GM19468 (cell line): ENCODE data around the gene CAMK1.
A peak's percentile ranks its signal among the peaks of the same experiment; 100 is the strongest.

Experiments used
- ATAC-seq: cut with Tn5 transposase; IDR thresholded peaks from one replicate; pipeline ENCODE4 v1.9.1; 2021; ENCODE audit warnings: mild to moderate bottlenecking, moderate library complexity, moderate number of reproducible peaks; ENCODE audit not compliant: unreplicated experiment; ENCODE audit errors: extremely low read depth

CAMK1 gene

GRCh38 chr3:9794400-9794799 is 24.7 kb upstream of the CAMK1 start:
- no peak for ATAC-seq

- no peak for ATAC-seq
These were observed 23.5 kb upstream of the CAMK1 start for GRCh38 chr3:9793161-9793781.

GRCh38 chr3:9792405-9793160 is 22.8 kb upstream of the CAMK1 start, which contains the start of the genes ARPC4 and TADA3:
Gene ARPC4 (plus strand): TSS chr3:9793082. CDS start chr3:9793122, 40 bp downstream.
Gene TADA3 (minus strand): TSS chr3:9792473. CDS start chr3:9791466, 1,007 bp downstream.
- ATAC-seq: peak; percentile 62

- no peak for ATAC-seq
These were observed 22.1 kb upstream of the CAMK1 start for GRCh38 chr3:9791790-9792404.

GRCh38 chr3:9791127-9791526 is 21.4 kb upstream of the CAMK1 start:
- ATAC-seq: no peak

- no peak for ATAC-seq
These were observed 18.0 kb upstream of the CAMK1 start for GRCh38 chr3:9787714-9788113.

- no peak for ATAC-seq
These were observed 17.3 kb upstream of the CAMK1 start for GRCh38 chr3:9786825-9787669.

- ATAC-seq: no peak
These were observed 16.5 kb upstream of the CAMK1 start for GRCh38 chr3:9786209-9786739.

- no peak for ATAC-seq
These were observed 15.9 kb upstream of the CAMK1 start for GRCh38 chr3:9785602-9786001.

GRCh38 chr3:9784965-9785364 is 15.2 kb upstream of the CAMK1 start:
- ATAC-seq: no peak

GRCh38 chr3:9783954-9784353 is 14.2 kb upstream of the CAMK1 start:
- no peak for ATAC-seq

- no peak for ATAC-seq
These were observed 13.0 kb upstream of the CAMK1 start for GRCh38 chr3:9782770-9783169.

GRCh38 chr3:9781978-9782603 is 12.3 kb upstream of the CAMK1 start:
- ATAC-seq: no peak

- ATAC-seq: no peak
These were observed 11.8 kb upstream of the CAMK1 start for GRCh38 chr3:9781551-9781950.

GRCh38 chr3:9780910-9781309 is 11.2 kb upstream of the CAMK1 start:
- no peak for ATAC-seq

GRCh38 chr3:9780458-9780812 is 10.7 kb upstream of the CAMK1 start:
- ATAC-seq: no peak

GRCh38 chr3:9779721-9780457 is 10.1 kb upstream of the CAMK1 start:
- no peak for ATAC-seq

GRCh38 chr3:9779075-9779593 is 9.4 kb upstream of the CAMK1 start:
- ATAC-seq: no peak
